Hepatocyte (in vitro differentiated cells): ENCODE results near the gene RGS3.

Experiments used
- EZH2 ChIP-seq: fragments of 200-600 bp; sonication (generic); IDR thresholded peaks from 2 replicates; pipeline ENCODE4 v1.6.1; 2016; ENCODE audit warnings: antibody characterized with exemption, mild to moderate bottlenecking, borderline replicate concordance
- TF ChIP-seq, protein P1 (sequence below): fragments of 200-600 bp; sonication (generic); IDR thresholded peaks from 2 replicates; pipeline ENCODE4 v1.5.1; 2016; ENCODE audit warnings: antibody characterized with exemption, mild to moderate bottlenecking; ENCODE audit not compliant: poor library complexity

DNA sequence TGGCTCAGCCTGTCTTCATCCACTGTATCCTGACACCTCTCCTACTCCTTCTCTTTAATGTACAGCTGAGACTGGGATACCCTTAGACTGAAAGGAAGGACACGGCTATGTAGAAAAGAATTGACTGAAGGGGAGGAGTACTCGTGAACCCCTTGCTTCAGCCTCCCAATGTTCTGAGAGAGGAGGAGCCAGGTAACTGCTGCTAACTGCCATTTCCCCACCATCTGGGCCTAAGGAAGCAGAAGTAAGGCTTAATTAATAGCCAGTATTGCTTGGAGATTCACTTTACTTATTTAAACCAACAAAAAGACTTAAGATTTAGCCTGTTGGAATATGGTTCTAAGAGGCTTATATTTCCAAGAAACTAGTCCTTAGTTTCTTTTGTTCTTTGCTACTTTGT, 18.8 kb upstream of the RGS3 start:
- TF ChIP-seq, protein P1, sequence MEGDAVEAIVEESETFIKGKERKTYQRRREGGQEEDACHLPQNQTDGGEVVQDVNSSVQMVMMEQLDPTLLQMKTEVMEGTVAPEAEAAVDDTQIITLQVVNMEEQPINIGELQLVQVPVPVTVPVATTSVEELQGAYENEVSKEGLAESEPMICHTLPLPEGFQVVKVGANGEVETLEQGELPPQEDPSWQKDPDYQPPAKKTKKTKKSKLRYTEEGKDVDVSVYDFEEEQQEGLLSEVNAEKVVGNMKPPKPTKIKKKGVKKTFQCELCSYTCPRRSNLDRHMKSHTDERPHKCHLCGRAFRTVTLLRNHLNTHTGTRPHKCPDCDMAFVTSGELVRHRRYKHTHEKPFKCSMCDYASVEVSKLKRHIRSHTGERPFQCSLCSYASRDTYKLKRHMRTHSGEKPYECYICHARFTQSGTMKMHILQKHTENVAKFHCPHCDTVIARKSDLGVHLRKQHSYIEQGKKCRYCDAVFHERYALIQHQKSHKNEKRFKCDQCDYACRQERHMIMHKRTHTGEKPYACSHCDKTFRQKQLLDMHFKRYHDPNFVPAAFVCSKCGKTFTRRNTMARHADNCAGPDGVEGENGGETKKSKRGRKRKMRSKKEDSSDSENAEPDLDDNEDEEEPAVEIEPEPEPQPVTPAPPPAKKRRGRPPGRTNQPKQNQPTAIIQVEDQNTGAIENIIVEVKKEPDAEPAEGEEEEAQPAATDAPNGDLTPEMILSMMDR: no peak
- TF ChIP-seq EZH2: no peak
